ENCODE measurements around the gene PPFIBP2. TPM values are rescaled to one million over a fixed set of nuclear protein-coding genes. Genes with fewer than 3 reads are reported as not detected.

Gene PPFIBP2
- total and polyA plus RNA-seq, 12 donors, result 6.4 to 40.7 (median 21.4) TPM

GRCh38 chr11:7589861-7590260 lies 76.1 kb downstream of the PPFIBP2 start:
- Histone ChIP-seq H3K4me3 (no peak overlapping the region), H3K9me3 (no peaks in the 10 kb centered on the region), H3K4me1 (peaks cover 0 to 38% (median 21%) of the 10 kb centered on the region in 9 donors), H3K27ac (no peak overlapping the region), H3K36me3 (peaks cover 0 to 7% (median 0%) of the 10 kb centered on the region in 9 donors), H3K27me3 (no peaks in the 10 kb centered on the region)
- no peak for TF ChIP-seq CTCF (IDR thresholded peaks at IDR 0.05)
- DNase-seq (no peak), ATAC-seq (no peak)
- intact Hi-C loops (cut with DNase I), result no loop called here
- WGBS, 2 donors, result 93% methylated on average over 2 of the region's 2 CpGs

DNA sequence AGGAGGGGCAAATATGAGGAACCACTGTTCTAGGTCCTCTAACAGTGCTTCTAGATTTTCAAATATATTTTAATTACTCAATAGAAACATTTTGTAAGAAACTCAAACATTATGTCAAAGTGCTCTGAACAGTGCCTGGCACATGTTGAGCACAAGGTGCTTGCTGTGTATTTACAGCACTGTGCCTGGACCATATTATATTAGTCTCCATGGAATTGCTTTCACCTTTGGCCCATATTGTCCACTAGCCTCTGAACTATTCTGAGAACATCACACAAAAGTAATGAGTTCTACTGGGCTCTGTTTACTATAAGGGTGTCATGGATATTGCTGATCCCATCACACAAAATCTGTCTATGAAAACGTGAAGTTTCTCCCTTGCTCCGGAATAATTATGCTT lies 76.7 kb downstream of the PPFIBP2 start:
- ATAC-seq (peak in 1 of 8 donors; percentile 59), DNase-seq (no peak)
- H3K27me3 ChIP-seq, result no peaks in the 10 kb centered on the region
- WGBS, 2 donors, result 80 to 94% methylated on average over 2 of the region's 2 CpGs
- H3K4me1 ChIP-seq, result peaks cover 0 to 38% (median 21%) of the 10 kb centered on the region in 9 donors
- intact Hi-C loops (cut with DNase I), result no loop called here
- no peaks in the 10 kb centered on the region for H3K9me3 ChIP-seq
- H3K4me3 ChIP-seq, result no peak overlapping the region
- peaks cover 0 to 7% (median 0%) of the 10 kb centered on the region in 9 donors for H3K36me3 ChIP-seq
- H3K27ac ChIP-seq, result no peak overlapping the region
- TF ChIP-seq CTCF (IDR thresholded peaks at IDR 0.05), result no peak

DNA sequence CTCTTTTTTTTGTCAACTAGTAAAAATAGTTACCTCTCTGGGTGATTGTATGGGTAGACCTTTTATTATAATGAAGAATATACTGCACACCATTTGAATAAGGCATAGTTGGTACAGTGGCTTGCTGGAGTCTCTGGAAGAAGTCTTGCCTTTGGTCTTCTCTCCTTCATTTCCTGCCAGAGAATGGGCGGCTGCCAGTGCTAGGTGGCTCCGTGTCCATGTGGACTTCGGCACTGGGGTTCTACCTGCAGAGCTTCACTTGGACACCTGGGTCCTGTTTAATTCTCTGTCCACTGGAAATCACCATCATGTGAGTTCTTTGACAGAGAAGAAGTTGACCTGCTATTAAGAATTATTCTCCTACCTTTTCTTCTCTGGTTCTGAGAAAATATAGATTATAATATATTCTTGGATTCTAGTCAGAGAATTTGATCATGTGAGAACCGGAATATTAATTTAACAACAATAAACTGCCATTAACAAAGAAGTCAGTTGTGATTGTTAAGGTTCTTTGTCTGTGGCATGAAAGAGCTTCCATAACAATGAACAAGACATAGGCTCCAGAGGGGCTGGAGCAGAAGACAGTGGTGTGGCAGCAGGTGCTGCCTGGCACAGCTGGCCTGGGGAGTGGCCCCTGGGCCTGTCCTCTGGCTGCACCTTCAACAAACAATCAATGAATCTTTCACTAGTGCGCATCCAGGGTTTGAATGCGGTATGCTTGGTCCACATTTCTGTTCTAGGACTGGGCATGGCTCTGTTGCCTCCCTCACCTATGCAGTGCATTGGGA lies 77.5 kb downstream of the PPFIBP2 start:
- Histone ChIP-seq H3K27ac (no peak overlapping the region), H3K27me3 (no peaks in the 10 kb centered on the region), H3K4me1 (peaks cover 0 to 38% (median 21%) of the 10 kb centered on the region in 9 donors), H3K4me3 (no peak overlapping the region), H3K36me3 (peaks cover 0 to 7% (median 0%) of the 10 kb centered on the region in 9 donors), H3K9me3 (no peaks in the 10 kb centered on the region)
- no peak for TF ChIP-seq CTCF (IDR thresholded peaks at IDR 0.05)
- WGBS, 2 donors, result 88 to 97% methylated on average over 6 of the region's 6 CpGs
- intact Hi-C loops (cut with DNase I), result no loop called here
- DNase-seq (no peak), ATAC-seq (no peak)

GRCh38 chr11:7591987-7592386 lies 78.2 kb downstream of the PPFIBP2 start:
- WGBS, 2 donors, result 67 to 76% methylated on average over 1 of the region's 1 CpG
- Histone ChIP-seq H3K4me1 (peaks cover 0 to 36% (median 21%) of the 10 kb centered on the region in 9 donors), H3K27ac (no peak overlapping the region), H3K4me3 (no peak overlapping the region), H3K36me3 (peaks cover 0 to 12% (median 0%) of the 10 kb centered on the region in 9 donors), H3K9me3 (no peaks in the 10 kb centered on the region), H3K27me3 (no peaks in the 10 kb centered on the region)
- intact Hi-C loops (cut with DNase I), result no loop called here
- ATAC-seq (peak in 3 of 8 donors; percentile 30 to 36 (median 32)), DNase-seq (no peak)
- TF ChIP-seq CTCF (IDR thresholded peaks at IDR 0.05), result no peak

All from heart right ventricle (tissue), 16 donors.